Fibroblast of gingiva (primary cell): Measurements from ENCODE around the gene IFITM2.
A peak's percentile ranks its signal among the peaks of the same experiment; 100 is the strongest.

ENCODE experiments used
- DNase-seq: peaks from one replicate; pipeline ENCODE4 v3.0.0-alpha.2; 2011; ENCODE audit warnings: low read depth

IFITM2 gene

GRCh38 chr11:307766-308708 is at the start of gene IFITM2:
Gene IFITM2 (plus strand): TSS chr11:307816. CDS start chr11:308193, 377 bp downstream.
- peak; percentile 96 for DNase-seq

GRCh38 chr11:259413-259812 is 48.2 kb upstream of the IFITM2 start:
- no peak for DNase-seq

- no peak for DNase-seq
Measured at GRCh38 chr11:261624-262023, 46.0 kb upstream of the IFITM2 start.

GRCh38 chr11:266676-267439 is 40.8 kb upstream of the IFITM2 start:
- DNase-seq = no peak

GRCh38 chr11:267491-267994 is 40.1 kb upstream of the IFITM2 start:
- DNase-seq = peak; percentile 40

GRCh38 chr11:268716-269145 is 38.9 kb upstream of the IFITM2 start:
- peak; percentile 90 for DNase-seq

GRCh38 chr11:269146-269890 is 38.3 kb upstream of the IFITM2 start:
- DNase-seq = peak; percentile 26

- DNase-seq = no peak
Measured at GRCh38 chr11:270451-271318, 36.9 kb upstream of the IFITM2 start.

GRCh38 chr11:271319-271715 is 36.3 kb upstream of the IFITM2 start:
- no peak for DNase-seq

GRCh38 chr11:272195-272930 is 35.3 kb upstream of the IFITM2 start:
- DNase-seq = no peak

GRCh38 chr11:272931-273198 is 34.8 kb upstream of the IFITM2 start:
- DNase-seq = no peak

GRCh38 chr11:276219-276618 is 31.4 kb upstream of the IFITM2 start:
- no peak for DNase-seq

GRCh38 chr11:278001-278951 is 29.3 kb upstream of the IFITM2 start, which contains the start of gene NLRP6:
Gene NLRP6 (plus strand): TSS chr11:278407. CDS start chr11:278570, 163 bp downstream.
- no peak for DNase-seq

GRCh38 chr11:279040-279965 is 28.3 kb upstream of the IFITM2 start:
- no peak for DNase-seq

GRCh38 chr11:279966-280705 is 27.5 kb upstream of the IFITM2 start:
- peak; percentile 20 for DNase-seq

GRCh38 chr11:280706-281485 is 26.7 kb upstream of the IFITM2 start:
- no peak for DNase-seq
